PFSK-1 (cell line): ENCODE measurements around the gene TRIM65.

Source experiments
- POLR2AphosphoS5 ChIP-seq: IDR thresholded peaks from 2 replicates; pipeline ENCODE4 v1.6.1; 2012; ENCODE audit warnings: low read depth, mild to moderate bottlenecking, control low read depth, low read length, moderate library complexity
- TF ChIP-seq, protein P1 (sequence below), 2 experiments: IDR thresholded peaks; 2 replicates each; pipeline versions ENCODE4 v1.6.1 to v1.8.0; 2011 to 2012; ENCODE audit warnings: low read depth in 2 of 2, low read length in 2 of 2, control low read depth in 1 of 2, inconsistent platforms in 1 of 2, mild to moderate bottlenecking in 1 of 2, moderate library complexity in 1 of 2; ENCODE audit not compliant: insufficient read depth in 1 of 2

DNA sequence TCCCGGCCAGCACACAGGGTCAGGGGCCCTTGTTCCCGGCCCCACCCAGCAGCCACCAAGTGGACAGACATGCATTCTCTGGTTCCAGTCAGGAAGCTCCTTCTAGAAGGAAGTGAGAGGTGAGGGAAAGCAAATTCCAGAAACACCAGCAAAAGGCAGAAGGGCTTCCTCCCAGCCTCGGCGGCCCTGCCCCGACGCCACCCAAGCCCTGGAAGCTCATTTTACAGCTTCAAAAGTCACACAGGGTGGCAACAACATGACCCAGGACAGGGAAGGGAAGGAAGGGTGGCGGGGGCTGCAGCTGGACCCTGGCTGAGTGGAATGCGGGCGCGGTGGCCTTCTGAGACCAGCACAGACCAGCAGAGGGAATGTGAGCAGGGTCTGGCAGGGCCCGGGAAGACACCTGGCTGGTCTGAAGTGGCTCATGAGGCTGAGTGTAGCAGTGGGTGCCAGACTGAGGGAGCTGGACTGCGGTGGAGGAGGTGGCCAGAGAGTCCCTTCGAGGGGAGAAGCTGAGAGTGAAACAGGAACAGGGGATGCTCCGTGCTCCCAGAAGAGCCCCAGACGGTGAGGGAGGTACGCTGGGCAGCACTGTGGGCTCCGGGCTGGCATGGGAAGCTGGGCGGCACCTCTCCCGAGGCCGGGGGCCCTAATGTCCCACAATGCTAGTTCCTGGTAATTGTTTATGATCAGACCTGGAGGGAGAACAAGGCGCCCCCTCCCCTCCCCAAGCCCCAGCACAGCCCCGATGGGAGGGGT, 50.6 kb downstream of the TRIM65 start:
- TF ChIP-seq, protein P1, sequence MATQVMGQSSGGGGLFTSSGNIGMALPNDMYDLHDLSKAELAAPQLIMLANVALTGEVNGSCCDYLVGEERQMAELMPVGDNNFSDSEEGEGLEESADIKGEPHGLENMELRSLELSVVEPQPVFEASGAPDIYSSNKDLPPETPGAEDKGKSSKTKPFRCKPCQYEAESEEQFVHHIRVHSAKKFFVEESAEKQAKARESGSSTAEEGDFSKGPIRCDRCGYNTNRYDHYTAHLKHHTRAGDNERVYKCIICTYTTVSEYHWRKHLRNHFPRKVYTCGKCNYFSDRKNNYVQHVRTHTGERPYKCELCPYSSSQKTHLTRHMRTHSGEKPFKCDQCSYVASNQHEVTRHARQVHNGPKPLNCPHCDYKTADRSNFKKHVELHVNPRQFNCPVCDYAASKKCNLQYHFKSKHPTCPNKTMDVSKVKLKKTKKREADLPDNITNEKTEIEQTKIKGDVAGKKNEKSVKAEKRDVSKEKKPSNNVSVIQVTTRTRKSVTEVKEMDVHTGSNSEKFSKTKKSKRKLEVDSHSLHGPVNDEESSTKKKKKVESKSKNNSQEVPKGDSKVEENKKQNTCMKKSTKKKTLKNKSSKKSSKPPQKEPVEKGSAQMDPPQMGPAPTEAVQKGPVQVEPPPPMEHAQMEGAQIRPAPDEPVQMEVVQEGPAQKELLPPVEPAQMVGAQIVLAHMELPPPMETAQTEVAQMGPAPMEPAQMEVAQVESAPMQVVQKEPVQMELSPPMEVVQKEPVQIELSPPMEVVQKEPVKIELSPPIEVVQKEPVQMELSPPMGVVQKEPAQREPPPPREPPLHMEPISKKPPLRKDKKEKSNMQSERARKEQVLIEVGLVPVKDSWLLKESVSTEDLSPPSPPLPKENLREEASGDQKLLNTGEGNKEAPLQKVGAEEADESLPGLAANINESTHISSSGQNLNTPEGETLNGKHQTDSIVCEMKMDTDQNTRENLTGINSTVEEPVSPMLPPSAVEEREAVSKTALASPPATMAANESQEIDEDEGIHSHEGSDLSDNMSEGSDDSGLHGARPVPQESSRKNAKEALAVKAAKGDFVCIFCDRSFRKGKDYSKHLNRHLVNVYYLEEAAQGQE (IDR thresholded peaks at IDR 0.05; ENCODE audit: insufficient read depth in 1 of 2, low read depth in 2 of 2, low read length in 2 of 2): no peak
- no peak for TF ChIP-seq POLR2AphosphoS5
